NB4 (cell line): ENCODE results near the gene MAST4.

Experiments used
- DNase-seq: peaks from one replicate; pipeline ENCODE4 v3.0.0; 2010; ENCODE audit warnings: low read depth
- H3K4me3 ChIP-seq: one replicate; pipeline ENCODE4 v1.5.1; 2011; ENCODE audit warnings: mild to moderate bottlenecking, low read depth, low read length, moderate library complexity
- MAX ChIP-seq: IDR thresholded peaks from 2 replicates; pipeline ENCODE4 v1.6.1; 2011; ENCODE audit warnings: low read depth, low read length
- MYC ChIP-seq: IDR thresholded peaks from 2 replicates; pipeline ENCODE4 v1.6.1; 2011; ENCODE audit warnings: low read depth, low read length
- POLR2A ChIP-seq: IDR thresholded peaks from 2 replicates; pipeline ENCODE4 v1.6.1; 2011; ENCODE audit warnings: mild to moderate bottlenecking; ENCODE audit not compliant: insufficient read length; ENCODE audit errors: extremely low read depth
- TF ChIP-seq, protein P1 (sequence below): IDR thresholded peaks from one replicate; pipeline ENCODE4 v1.5.1; 2012; ENCODE audit warnings: low read depth, low read length

The MAST4 gene

GRCh38 chr5:67160985-67161384 lies 564.8 kb downstream of the MAST4 start:
- TF ChIP-seq POLR2A, result no peak
- TF ChIP-seq MYC, result no peak
- TF ChIP-seq, protein P1, sequence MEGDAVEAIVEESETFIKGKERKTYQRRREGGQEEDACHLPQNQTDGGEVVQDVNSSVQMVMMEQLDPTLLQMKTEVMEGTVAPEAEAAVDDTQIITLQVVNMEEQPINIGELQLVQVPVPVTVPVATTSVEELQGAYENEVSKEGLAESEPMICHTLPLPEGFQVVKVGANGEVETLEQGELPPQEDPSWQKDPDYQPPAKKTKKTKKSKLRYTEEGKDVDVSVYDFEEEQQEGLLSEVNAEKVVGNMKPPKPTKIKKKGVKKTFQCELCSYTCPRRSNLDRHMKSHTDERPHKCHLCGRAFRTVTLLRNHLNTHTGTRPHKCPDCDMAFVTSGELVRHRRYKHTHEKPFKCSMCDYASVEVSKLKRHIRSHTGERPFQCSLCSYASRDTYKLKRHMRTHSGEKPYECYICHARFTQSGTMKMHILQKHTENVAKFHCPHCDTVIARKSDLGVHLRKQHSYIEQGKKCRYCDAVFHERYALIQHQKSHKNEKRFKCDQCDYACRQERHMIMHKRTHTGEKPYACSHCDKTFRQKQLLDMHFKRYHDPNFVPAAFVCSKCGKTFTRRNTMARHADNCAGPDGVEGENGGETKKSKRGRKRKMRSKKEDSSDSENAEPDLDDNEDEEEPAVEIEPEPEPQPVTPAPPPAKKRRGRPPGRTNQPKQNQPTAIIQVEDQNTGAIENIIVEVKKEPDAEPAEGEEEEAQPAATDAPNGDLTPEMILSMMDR, result no peak
- no peak for TF ChIP-seq MAX
- DNase-seq, result no peak
- H3K4me3 ChIP-seq, result no peak overlapping the region

GRCh38 chr5:67161767-67162166 lies 565.6 kb downstream of the MAST4 start:
- H3K4me3 ChIP-seq, result no peak overlapping the region
- DNase-seq, result no peak
- no peak for TF ChIP-seq MAX
- TF ChIP-seq POLR2A, result no peak
- TF ChIP-seq MYC, result no peak
- TF ChIP-seq, protein P1, result no peak

DNA sequence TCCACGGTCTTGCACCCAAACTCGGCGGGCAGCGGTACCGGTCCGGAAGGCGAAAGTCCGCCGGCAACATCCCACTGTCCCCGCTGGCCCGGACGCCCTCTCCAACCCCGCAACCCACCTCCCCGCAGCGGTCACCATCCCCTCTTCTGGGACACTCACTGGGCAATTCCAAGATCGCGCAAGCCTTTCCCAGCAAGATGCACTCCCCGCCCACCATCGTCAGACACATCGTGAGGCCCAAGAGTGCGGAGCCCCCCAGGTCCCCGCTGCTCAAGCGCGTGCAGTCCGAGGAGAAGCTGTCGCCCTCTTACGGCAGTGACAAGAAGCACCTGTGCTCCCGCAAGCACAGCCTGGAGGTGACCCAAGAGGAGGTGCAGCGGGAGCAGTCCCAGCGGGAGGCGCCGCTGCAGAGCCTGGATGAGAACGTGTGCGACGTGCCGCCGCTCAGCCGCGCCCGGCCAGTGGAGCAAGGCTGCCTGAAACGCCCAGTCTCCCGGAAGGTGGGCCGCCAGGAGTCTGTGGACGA lies 567.1 kb downstream of the MAST4 start:
- H3K4me3 ChIP-seq, result no peak overlapping the region
- DNase-seq, result no peak
- TF ChIP-seq MAX, result no peak
- TF ChIP-seq POLR2A, result no peak

DNA sequence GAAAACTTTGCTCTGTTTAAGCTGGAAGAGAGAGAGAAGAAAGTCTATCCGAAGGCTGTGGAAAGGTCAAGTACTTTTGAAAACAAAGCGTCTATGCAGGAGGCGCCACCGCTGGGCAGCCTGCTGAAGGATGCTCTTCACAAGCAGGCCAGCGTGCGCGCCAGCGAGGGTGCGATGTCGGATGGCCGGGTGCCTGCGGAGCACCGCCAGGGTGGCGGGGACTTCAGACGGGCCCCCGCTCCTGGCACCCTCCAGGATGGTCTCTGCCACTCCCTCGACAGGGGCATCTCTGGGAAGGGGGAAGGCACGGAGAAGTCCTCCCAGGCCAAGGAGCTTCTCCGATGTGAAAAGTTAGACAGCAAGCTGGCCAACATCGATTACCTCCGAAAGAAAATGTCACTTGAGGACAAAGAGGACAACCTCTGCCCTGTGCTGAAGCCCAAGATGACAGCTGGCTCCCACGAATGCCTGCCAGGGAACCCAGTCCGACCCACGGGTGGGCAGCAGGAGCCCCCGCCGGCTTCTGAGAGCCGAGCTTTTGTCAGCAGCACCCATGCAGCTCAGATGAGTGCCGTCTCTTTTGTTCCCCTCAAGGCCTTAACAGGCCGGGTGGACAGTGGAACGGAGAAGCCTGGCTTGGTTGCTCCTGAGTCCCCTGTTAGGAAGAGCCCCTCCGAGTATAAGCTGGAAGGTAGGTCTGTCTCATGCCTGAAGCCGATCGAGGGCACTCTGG lies 567.8 kb downstream of the MAST4 start:
- DNase-seq, result no peak
- no peak for TF ChIP-seq MYC
- TF ChIP-seq, protein P1, result no peak
- no peak for TF ChIP-seq POLR2A
- H3K4me3 ChIP-seq, result no peak overlapping the region

- TF ChIP-seq MYC (no peak), MAX (no peak), POLR2A (no peak)
- TF ChIP-seq, protein P1, result no peak
- H3K4me3 ChIP-seq, result no peak overlapping the region
- DNase-seq, result no peak
These were observed 568.8 kb downstream of the MAST4 start for GRCh38 chr5:67164856-67165525.

- peak; percentile 78 for DNase-seq
- H3K4me3 ChIP-seq, result no peak overlapping the region
- TF ChIP-seq, protein P1, result peak; percentile 67
- TF ChIP-seq MAX (no peak), MYC (no peak)
These were observed 569.6 kb downstream of the MAST4 start for GRCh38 chr5:67165526-67166459.
